ENCODE results near the gene FAR2.

- TF ChIP-seq CTCF (conservative IDR thresholded peaks at IDR 0.05), result no peak
- no peak for TF ChIP-seq ZFX (IDR thresholded peaks at IDR 0.05)
Measured at GRCh38 chr12:29167445-29167844, 18.4 kb downstream of the FAR2 start.
